Endothelial cell of umbilical vein (primary cell): ENCODE data around the gene LCA5L. TPM values are rescaled to one million over a fixed set of nuclear protein-coding genes. Genes with fewer than 3 reads are reported as not detected.

ENCODE experiments used
- BruUV-seq: library from RNA; stranded (reverse); fragments of 400-500 nt; replicated peaks from 2 replicates; lab custom pipeline; 2021; lab: Mats Ljungman, UMichigan
- CTCF ChIA-PET: fragments of 300-600, 350-600 bp; sonication (Branson Sonifier 250); formaldehyde crosslinking; loops from one replicate; lab custom pipeline; 2021; ENCODE audit warnings: antibody characterized with exemption, inconsistent platforms; lab: Charles Lee
- POLR2A ChIA-PET: fragments of 300-600, 350-600 bp; sonication (Branson Sonifier 250); formaldehyde crosslinking; loops from one replicate; lab custom pipeline; 2021; ENCODE audit warnings: antibody characterized with exemption, inconsistent platforms; lab: Charles Lee
- DNase-seq: peaks from one replicate; pipeline ENCODE4 v3.0.0-alpha.2; 2011; ENCODE audit warnings: low read depth, low spot score
- FAIRE-seq: peaks from 2 replicates; lab custom pipeline; 2011; peaks lifted over from hg19 to GRCh38; lab: Jason Lieb, UNC
- H2AFZ ChIP-seq: 2 replicates; pipeline ENCODE4 v1.6.0; 2012; ENCODE audit warnings: low read depth, low read length, control low read depth, inconsistent platforms
- H3K27ac ChIP-seq: 2 replicates; pipeline ENCODE4 v1.5.1; 2011; ENCODE audit warnings: low read depth, mild to moderate bottlenecking, control low read depth, low read length, moderate library complexity; ENCODE audit not compliant: insufficient read depth
- H3K27me3 ChIP-seq, 2 experiments: 2 replicates each; pipeline versions ENCODE4 v1.6.0 to v1.6.1; 2011; ENCODE audit warnings: low read length in 2 of 2, mixed read lengths in 1 of 2; ENCODE audit not compliant: control insufficient read depth in 2 of 2, insufficient read depth in 2 of 2
- H3K36me3 ChIP-seq, 2 experiments: 2 replicates in 1 of 2; 3 replicates in 1 of 2; pipeline ENCODE4 v1.5.1; 2011; ENCODE audit warnings: low read length in 2 of 2, mild to moderate bottlenecking in 1 of 2, moderate library complexity in 1 of 2; ENCODE audit not compliant: control insufficient read depth in 2 of 2, insufficient read depth in 2 of 2; ENCODE audit errors: extremely low read depth in 1 of 2
- H3K4me1 ChIP-seq: 3 replicates; pipeline ENCODE4 v1.5.1; 2011; ENCODE audit warnings: mild to moderate bottlenecking, low read length; ENCODE audit not compliant: control insufficient read depth, insufficient read depth; ENCODE audit errors: extremely low read depth
- H3K4me2 ChIP-seq: 2 replicates; pipeline ENCODE4 v1.6.1; 2011; ENCODE audit warnings: low read length, control low read depth, mixed read lengths; ENCODE audit not compliant: insufficient read depth
- H3K4me3 ChIP-seq, 3 experiments: fragments of 200-600 bp in 1 of 3; sonication (generic), shearing (Covaris generic) in 1 of 3; replicated peaks in 1 of 3; 2 replicates each; pipeline ENCODE4 v1.5.1; 2011 to 2016; ENCODE audit warnings: control low read depth in 3 of 3, low read length in 3 of 3, mild to moderate bottlenecking in 2 of 3, inconsistent platforms in 1 of 3, low read depth in 1 of 3, moderate library complexity in 1 of 3; ENCODE audit not compliant: insufficient read depth in 1 of 3
- H3K79me2 ChIP-seq: 2 replicates; pipeline ENCODE4 v1.6.0; 2012; ENCODE audit warnings: low read length, inconsistent platforms; ENCODE audit not compliant: control insufficient read depth, insufficient read depth
- H3K9ac ChIP-seq: replicated peaks from 2 replicates; pipeline ENCODE3; 2011; ENCODE audit warnings: low read length, control low read depth; ENCODE audit not compliant: insufficient read depth; ENCODE audit errors: extremely low read depth
- H3K9me1 ChIP-seq: replicated peaks from 3 replicates; pipeline ENCODE4 v1.6.0; 2011; ENCODE audit warnings: mild to moderate bottlenecking, low read length; ENCODE audit not compliant: control insufficient read depth, insufficient read depth; ENCODE audit errors: extremely low read depth
- H3K9me3 ChIP-seq: replicated peaks from 2 replicates; pipeline ENCODE4 v1.5.1; 2012; ENCODE audit warnings: low read length, inconsistent platforms; ENCODE audit not compliant: control insufficient read depth, insufficient read depth
- H4K20me1 ChIP-seq: replicated peaks from 2 replicates; pipeline ENCODE3; 2011; ENCODE audit warnings: mild to moderate bottlenecking, low read length; ENCODE audit not compliant: control insufficient read depth, insufficient read depth; ENCODE audit errors: extremely low read depth
- CTCF ChIP-seq, 2 donors: IDR thresholded peaks; 1 replicate in 1 of 2; 2 replicates in 1 of 2; pipeline ENCODE4 v1.5.1; 2011; ENCODE audit warnings: low read length in 2 of 2, mild to moderate bottlenecking in 2 of 2, moderate library complexity in 2 of 2, control low read depth in 1 of 2, inconsistent platforms in 1 of 2, low read depth in 1 of 2; ENCODE audit not compliant: insufficient read depth in 1 of 2; ENCODE audit errors: extremely low read depth in 1 of 2
- EZH2 ChIP-seq: IDR thresholded peaks from 2 replicates; pipeline ENCODE4 v1.6.1; 2012; ENCODE audit warnings: borderline replicate concordance, low read depth, mild to moderate bottlenecking, moderate library complexity, low read length, inconsistent platforms; ENCODE audit not compliant: severe bottlenecking
- FOS ChIP-seq: IDR thresholded peaks from 2 replicates; pipeline ENCODE4 v1.6.1; 2011; ENCODE audit warnings: mild to moderate bottlenecking, low read length, moderate library complexity, borderline replicate concordance; ENCODE audit not compliant: insufficient read depth
- GATA2 ChIP-seq: IDR thresholded peaks from 2 replicates; pipeline ENCODE4 v1.7.0; 2011; ENCODE audit warnings: low read depth, mild to moderate bottlenecking, moderate library complexity, mixed read lengths, low read length; ENCODE audit not compliant: insufficient read length, insufficient read depth
- JUN ChIP-seq: IDR thresholded peaks from 2 replicates; pipeline ENCODE4 v1.6.1; 2011; ENCODE audit warnings: borderline replicate concordance, low read depth; ENCODE audit not compliant: insufficient read length, insufficient read depth
- MYC ChIP-seq: IDR thresholded peaks from one replicate; pipeline ENCODE4 v1.6.1; 2011; ENCODE audit warnings: mild to moderate bottlenecking, low read depth, low read length
- POLR2A ChIP-seq: IDR thresholded peaks from 2 replicates; pipeline ENCODE4 v1.6.1; 2012; ENCODE audit warnings: low read depth, mild to moderate bottlenecking, control low read depth, low read length
- POLR2AphosphoS5 ChIP-seq: IDR thresholded peaks from 2 replicates; pipeline ENCODE4 v1.6.1; 2012; ENCODE audit warnings: low read depth, mild to moderate bottlenecking, control low read depth, low read length, moderate library complexity; ENCODE audit not compliant: insufficient read depth
- dilution Hi-C: fragments of 300-500 bp; cut with MboI; formaldehyde crosslinking; loops from one replicate; pipeline ENCODE4 v1.15.0; 2019; ENCODE audit warnings: low sequenced_read_pairs; ENCODE audit not compliant: extremely low pct_ligation_motif_present
- intact Hi-C: fragments of 100-400 bp; cut with micrococcal nuclease; formaldehyde crosslinking; loops from one replicate; pipeline ENCODE4 v1.10.0; 2022
- polyA plus RNA-seq, 4 experiments: library from polyadenylated mRNA; depleted of rRNA in 3 of 4; stranded (reverse) in 3 of 4; unstranded in 1 of 4; fragments of >200 nt; gene quantifications; 2 replicates each; pipeline versions ENCODE4 v1.2.1 to v1.2.3, GENCODE V29; 2011 to 2012; ENCODE audit warnings: missing spikeins in 1 of 4
- total RNA-seq: library from RNA; stranded (reverse); gene quantifications from 2 replicates; pipeline ENCODE4 v1.2.3, GENCODE V29; 2021
- TF ChIP-seq, protein P1 (sequence below): IDR thresholded peaks from 2 replicates; pipeline ENCODE4 v1.6.1; 2011; ENCODE audit not compliant: insufficient read depth, insufficient read length

Gene LCA5L
- total and polyA plus RNA-seq, 2 donors (not counting 3 experiments of a cell fraction or from before 2014, with no cell fraction given): 0.26 to 1.0 TPM

DNA sequence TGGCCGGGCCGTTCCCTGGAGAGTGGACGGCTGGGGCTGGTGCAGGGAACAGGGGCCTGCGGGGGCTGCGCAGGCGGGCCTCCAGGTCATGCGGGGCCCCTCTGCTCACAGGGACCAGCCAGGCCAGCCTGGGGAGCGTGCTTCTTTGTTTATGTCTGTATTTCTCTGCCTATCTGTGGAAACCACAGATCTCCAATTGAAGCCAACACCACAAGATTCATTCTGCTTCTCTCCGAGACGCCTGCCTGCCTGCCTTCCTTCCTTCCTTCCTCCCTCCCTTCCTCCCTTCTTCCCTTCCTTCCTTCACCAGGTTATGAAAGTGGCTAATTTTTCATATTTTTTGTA, 56.8 kb downstream of the LCA5L start:
- Histone ChIP-seq H3K9me1 (no peaks in the 10 kb centered on the region), H3K27ac (no peak overlapping the region), H3K36me3 (peaks cover 13 to 18% of the 10 kb centered on the region in 2 experiments), H3K9ac (no peak overlapping the region), H3K9me3 (no peaks in the 10 kb centered on the region), H3K79me2 (peaks cover 33% of the 10 kb centered on the region), H3K4me3 (no peak overlapping the region), H2AFZ (no peak overlapping the region), H4K20me1 (no peaks in the 10 kb centered on the region), H3K27me3 (no peaks in the 10 kb centered on the region), H3K4me2 (peak overlapping the region; percentile 2), H3K4me1 (peaks cover 23% of the 10 kb centered on the region)
- dilution Hi-C loops (no loop called here), intact Hi-C loops (loop anchor here (1.0 kb wide), 5 partner anchors 15 to 205 kb away; partner anchors contain the start of genes BRWD1, LCA5L and PSMG1)
- no TSS peak for BruUV-seq
- no peak for TF ChIP-seq JUN
- no peak for TF ChIP-seq GATA2
- no peak for TF ChIP-seq POLR2A
- no peak for TF ChIP-seq FOS
- TF ChIP-seq, protein P1, sequence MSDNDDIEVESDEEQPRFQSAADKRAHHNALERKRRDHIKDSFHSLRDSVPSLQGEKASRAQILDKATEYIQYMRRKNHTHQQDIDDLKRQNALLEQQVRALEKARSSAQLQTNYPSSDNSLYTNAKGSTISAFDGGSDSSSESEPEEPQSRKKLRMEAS: no peak
- TF ChIP-seq EZH2: no peak
- no peak for TF ChIP-seq POLR2AphosphoS5
- TF ChIP-seq CTCF (IDR thresholded peaks at IDR 0.05; ENCODE audit: extremely low read depth in 1 of 2, insufficient read depth in 1 of 2, low read depth in 1 of 2, low read length in 2 of 2): no peak
- TF ChIP-seq MYC: no peak
- FAIRE-seq: no peak
- ChIA-PET POLR2A (no interaction called here), CTCF (interaction anchor here (1.4 kb wide), 1 partner anchor 24 kb away, joined by 3 read pairs; no protein-coding TSS in a partner anchor)
- DNase-seq: no peak
